Spleen (tissue), 7 donors: ENCODE results near the gene MAN2B1.

Experiments used
- POLR2A ChIP-seq, 3 donors: fragments of 450-650 bp; IDR thresholded peaks; one replicate each; pipeline ENCODE4 v1.5.1; 2017; ENCODE audit warnings: antibody characterized with exemption in 3 of 3, mild to moderate bottlenecking in 1 of 3
- TF ChIP-seq, protein P1 (sequence below), 11 experiments: fragments of 200-600 bp in 7 of 11; fragments of 450-650 bp in 4 of 11; sonication (generic) in 4 of 11; IDR thresholded peaks in 8 of 11; conservative IDR thresholded peaks in 3 of 11; 1 replicate in 7 of 11; 2 replicates in 4 of 11; pipeline versions ENCODE4 v1.4.0 to v1.8.0; 2016 to 2021; ENCODE audit warnings: antibody characterized with exemption in 11 of 11, inconsistent platforms in 4 of 11, mild to moderate bottlenecking in 1 of 11
- donor health status: DM: no; HTN: no; CAD: no; lungs with moderate emphysema.
- donor health status: DM: no; HTN: no; CAD: no.
- donor health status: DM: no; HTN: no; CAD: no.

DNA sequence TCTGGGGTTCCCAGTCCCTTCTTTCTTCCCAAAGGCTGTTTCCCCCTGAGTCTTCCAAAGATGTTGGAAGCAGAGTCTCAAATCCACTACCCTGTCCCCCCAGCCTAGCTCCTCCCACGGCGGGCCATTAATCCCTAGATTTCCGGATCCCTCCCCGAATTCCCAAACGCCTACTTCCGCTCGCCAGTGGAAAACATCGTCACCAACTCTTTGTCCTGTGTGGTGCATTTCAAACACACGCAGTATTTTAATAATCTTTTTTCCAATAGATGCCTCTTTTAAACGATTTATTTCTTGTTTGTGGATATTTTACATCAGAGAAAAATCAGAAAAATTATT lies 55.2 kb downstream of the MAN2B1 start:
- TF ChIP-seq, protein P1, sequence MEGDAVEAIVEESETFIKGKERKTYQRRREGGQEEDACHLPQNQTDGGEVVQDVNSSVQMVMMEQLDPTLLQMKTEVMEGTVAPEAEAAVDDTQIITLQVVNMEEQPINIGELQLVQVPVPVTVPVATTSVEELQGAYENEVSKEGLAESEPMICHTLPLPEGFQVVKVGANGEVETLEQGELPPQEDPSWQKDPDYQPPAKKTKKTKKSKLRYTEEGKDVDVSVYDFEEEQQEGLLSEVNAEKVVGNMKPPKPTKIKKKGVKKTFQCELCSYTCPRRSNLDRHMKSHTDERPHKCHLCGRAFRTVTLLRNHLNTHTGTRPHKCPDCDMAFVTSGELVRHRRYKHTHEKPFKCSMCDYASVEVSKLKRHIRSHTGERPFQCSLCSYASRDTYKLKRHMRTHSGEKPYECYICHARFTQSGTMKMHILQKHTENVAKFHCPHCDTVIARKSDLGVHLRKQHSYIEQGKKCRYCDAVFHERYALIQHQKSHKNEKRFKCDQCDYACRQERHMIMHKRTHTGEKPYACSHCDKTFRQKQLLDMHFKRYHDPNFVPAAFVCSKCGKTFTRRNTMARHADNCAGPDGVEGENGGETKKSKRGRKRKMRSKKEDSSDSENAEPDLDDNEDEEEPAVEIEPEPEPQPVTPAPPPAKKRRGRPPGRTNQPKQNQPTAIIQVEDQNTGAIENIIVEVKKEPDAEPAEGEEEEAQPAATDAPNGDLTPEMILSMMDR (IDR thresholded peaks at IDR 0.05 in 8 of 11, conservative IDR thresholded peaks at IDR 0.05 in 3 of 11) = no peak
- no peak for TF ChIP-seq POLR2A (IDR thresholded peaks at IDR 0.05)
